ENCODE measurements around the gene CUTA.

Gene CUTA

DNA sequence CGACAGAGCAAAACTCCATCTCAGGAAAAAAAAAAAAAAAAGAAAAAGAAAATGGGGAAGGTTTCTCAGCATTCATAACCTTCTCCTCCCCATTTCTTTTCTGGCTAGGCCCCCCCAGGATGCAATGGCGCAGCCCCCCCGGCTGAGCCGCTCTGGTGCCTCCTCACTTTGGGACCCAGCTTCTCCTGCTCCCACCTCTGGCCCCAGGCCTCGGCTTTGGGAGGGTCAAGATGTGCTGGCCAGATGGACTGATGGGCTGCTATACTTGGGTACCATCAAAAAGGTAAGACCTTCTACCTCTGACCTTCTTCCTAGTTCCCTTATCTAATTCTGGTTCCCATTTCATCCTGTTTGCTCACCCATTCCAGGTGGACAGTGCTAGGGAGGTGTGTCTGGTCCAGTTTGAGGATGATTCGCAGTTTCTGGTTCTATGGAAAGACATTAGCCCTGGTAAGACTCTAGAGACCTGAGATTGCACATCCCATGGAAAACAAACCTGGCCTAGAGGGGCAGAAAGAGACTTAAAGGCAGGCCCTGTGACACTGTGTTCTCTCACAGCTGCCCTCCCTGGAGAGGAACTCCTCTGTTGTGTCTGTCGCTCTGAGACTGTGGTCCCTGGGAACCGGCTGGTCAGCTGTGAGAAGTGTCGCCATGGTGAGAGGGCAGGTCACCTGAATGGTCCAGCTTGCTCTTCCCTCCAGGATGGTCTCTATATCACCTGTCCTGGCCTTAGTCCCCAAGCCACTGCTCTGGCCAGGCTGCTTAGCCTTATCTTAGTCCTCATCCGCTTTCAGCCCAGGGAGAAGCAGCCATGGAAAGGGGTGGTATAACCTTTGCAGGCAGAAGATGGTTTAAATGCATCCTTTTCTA lies 5.5 kb downstream of the CUTA start:
- TF ChIP-seq, protein P1, sequence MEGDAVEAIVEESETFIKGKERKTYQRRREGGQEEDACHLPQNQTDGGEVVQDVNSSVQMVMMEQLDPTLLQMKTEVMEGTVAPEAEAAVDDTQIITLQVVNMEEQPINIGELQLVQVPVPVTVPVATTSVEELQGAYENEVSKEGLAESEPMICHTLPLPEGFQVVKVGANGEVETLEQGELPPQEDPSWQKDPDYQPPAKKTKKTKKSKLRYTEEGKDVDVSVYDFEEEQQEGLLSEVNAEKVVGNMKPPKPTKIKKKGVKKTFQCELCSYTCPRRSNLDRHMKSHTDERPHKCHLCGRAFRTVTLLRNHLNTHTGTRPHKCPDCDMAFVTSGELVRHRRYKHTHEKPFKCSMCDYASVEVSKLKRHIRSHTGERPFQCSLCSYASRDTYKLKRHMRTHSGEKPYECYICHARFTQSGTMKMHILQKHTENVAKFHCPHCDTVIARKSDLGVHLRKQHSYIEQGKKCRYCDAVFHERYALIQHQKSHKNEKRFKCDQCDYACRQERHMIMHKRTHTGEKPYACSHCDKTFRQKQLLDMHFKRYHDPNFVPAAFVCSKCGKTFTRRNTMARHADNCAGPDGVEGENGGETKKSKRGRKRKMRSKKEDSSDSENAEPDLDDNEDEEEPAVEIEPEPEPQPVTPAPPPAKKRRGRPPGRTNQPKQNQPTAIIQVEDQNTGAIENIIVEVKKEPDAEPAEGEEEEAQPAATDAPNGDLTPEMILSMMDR (IDR thresholded peaks at IDR 0.05), result no peak
- no peak for DNase-seq (ENCODE audit: low spot score)
- Histone ChIP-seq H3K27ac (peak overlapping the region; percentile 19 to 90), H3K4me3 (peak overlapping the region; percentile 95)

DNA sequence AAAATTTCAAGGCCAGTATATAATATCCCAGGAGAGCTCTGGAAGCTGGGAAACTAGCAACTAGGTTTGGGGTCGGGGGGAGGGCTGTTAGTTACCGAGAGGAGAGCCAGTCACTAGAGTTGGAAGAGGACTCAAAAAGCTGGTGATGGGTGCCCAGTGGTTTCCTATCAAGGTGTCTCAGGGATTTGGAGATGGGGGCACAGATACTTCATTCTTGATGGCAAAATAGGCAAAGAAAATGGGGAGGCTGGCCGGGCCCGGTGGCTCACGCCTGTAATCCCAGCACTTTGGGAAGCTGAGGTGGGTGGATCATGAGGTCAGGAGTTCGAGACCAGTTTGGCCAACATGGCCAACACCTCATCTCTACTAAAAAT lies 6.3 kb downstream of the CUTA start:
- no peak for DNase-seq (ENCODE audit: low spot score)
- TF ChIP-seq, protein P1 (IDR thresholded peaks at IDR 0.05), result no peak
- Histone ChIP-seq H3K4me3 (peak overlapping the region; percentile 95), H3K27ac (peak overlapping the region; percentile 90 to 100)

DNA sequence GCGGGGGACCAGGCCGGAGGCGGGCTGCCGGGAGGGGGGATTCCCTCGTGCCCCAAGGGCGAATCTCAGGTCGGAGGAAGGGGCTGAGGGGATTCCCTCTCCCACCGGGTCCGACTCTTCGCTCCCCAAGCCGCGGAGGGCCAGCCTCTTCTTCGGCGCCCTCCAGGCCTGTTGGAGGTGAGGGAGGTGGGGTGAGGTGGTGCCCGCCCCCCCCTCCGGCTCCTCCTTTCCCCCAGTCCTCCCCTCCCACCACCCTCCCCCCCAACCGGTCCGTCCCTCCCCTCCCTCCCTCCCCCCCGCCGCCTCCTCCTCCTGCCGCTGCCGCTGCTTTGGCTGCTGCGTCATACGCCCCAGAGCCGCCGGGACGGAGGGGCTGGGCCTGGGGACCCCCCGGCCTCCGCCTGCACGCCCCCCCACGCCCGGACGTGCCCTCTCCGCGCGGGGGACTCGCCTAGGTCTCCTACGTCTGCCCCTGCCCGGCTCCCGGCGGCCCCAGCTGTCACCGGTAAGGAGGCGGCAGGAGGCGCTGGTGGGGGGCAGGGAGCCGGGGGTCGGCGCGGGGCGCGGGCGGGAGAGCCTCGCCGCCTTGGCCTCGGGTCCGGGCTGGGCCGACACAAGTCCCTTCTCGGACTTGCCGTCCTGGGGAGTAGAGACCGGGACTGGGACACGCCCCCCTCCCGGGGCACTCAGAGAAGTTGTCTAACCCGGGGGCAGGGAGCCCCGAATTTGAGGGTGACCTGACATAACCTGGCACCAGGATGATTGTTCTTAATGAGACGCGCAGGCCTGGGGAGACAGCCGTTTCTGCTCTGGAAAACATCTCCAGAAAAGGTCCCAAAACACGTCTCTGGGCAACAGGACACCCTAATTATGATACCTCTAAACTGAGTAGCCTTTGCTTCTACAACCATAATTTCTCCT lies 6.9 kb downstream of the CUTA start, which contains the start of gene PHF1:
TSS of gene PHF1 (plus strand) at position 304 of the 921 bp plus-strand sequence. CDS start 1,250 bp downstream, outside the sequence.
- Histone ChIP-seq H3K4me3 (peak within 1 kb of the TSS; percentile 95), H3K27ac (peak within 1 kb of the TSS; percentile 90 to 100)
- TF ChIP-seq, protein P1 (IDR thresholded peaks at IDR 0.05), result no peak
- peak; percentile 86 for DNase-seq (ENCODE audit: low spot score)

DNA sequence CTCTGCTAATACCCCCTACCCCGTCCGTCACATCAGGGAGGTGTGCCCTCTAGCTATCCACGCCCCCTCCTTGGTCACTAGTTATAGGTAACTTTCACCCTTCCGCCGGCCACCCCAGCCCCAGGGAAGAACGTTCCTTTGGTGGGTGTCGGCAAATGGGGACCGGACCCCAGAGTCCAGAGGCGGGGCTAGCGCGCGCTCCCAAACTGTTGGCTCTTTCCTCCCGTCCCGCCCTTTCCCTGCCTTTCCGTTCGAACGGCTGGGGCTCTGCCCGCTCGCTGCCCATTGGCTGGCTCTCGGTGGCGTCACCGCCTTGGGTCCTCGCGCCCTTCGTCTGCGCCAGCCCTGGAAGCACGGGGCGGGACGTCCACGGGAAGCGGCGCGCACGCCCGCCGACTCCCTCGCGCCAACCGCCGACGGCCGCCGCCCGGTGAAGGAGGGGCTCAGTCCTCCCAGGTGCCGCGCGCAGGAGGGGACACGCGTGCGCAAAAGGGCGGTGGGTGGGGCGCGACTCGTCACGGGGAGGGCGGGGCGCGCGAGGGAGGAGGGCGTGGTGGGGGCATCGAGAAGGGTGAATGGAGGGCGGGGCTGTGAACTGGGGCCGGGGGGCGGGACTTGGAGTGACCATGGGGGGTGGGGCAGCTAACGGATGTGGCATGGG lies 7.7 kb downstream of the CUTA start:
- Histone ChIP-seq H3K27ac (peak overlapping the region; percentile 90 to 100), H3K4me3 (peak overlapping the region; percentile 95)
- TF ChIP-seq, protein P1 (IDR thresholded peaks at IDR 0.05), result no peak
- peak; percentile 99 for DNase-seq (ENCODE audit: low spot score)

DNA sequence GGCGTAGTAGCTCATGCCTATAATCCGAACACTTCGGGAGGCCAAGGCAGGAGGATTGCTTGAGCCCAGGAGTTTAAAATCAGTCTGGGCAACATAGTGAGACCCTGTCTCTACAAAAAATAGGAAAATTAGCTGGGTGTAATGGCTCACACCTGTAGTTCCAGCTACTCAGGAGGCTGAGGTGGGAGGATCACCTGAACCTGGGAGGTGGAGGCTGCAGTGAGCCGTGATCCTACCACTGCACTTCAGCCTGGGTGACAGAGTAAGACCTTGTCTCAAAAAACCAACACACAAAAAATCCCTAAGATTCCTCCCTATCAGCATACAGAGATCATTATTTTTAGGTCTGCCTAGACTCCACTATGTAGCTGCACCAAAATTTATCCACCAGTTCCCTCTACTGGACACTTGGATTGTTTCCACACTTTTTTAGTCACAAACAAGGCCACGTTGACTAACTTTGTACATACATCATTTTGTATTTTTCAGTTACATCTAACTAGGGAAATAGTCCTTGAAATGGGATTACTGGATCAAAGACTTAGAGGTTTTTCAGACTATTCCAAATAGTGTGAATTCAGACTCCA lies 10.7 kb downstream of the CUTA start:
- H3K27ac ChIP-seq, result no peak overlapping the region
- H3K4me3 ChIP-seq, result no peak overlapping the region
- no peak for DNase-seq (ENCODE audit: low spot score)
- TF ChIP-seq, protein P1 (IDR thresholded peaks at IDR 0.05), result no peak

DNA sequence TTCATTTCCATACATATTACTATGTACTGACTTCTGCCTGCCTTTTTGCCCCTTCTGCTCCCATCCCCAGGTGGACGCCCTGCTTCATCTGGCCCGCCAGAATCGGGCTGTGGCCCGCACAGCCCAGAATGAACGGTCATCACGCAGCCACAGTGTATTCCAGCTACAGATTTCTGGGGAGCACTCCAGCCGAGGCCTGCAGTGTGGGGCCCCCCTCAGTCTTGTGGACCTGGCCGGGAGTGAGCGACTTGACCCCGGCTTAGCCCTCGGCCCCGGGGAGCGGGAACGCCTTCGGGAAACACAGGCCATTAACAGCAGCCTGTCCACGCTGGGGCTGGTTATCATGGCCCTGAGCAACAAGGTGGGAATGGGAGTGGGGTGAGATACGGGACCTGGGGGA lies 11.8 kb downstream of the CUTA start:
- no peak overlapping the region for H3K27ac ChIP-seq
- TF ChIP-seq, protein P1 (IDR thresholded peaks at IDR 0.05), result no peak
- H3K4me3 ChIP-seq, result no peak overlapping the region
- no peak for DNase-seq (ENCODE audit: low spot score)

All from coronary artery (tissue), 2 donors.